ENCODE results near the gene DOCK7. TPM values are rescaled to one million over a fixed set of nuclear protein-coding genes. Genes with fewer than 3 reads are reported as not detected.

The DOCK7 gene
- total and polyA plus RNA-seq, 4 donors: 5.6 to 35.1 (median 21.7) TPM

- H3K36me3 ChIP-seq (ENCODE audit: control insufficient read depth in 4 of 4, insufficient read depth in 3 of 4, low read depth in 1 of 4, low read length in 3 of 4): no peaks in the 10 kb centered on the region
- H3K9ac ChIP-seq (ENCODE audit: low read depth in 1 of 2, low read length in 2 of 2): no peak overlapping the region
- no peak for DNase-seq (ENCODE audit: low spot score)
- no peaks in the 10 kb centered on the region for H3K9me3 ChIP-seq (ENCODE audit: control insufficient read depth in 4 of 4, low read length in 3 of 4)
- H3K4me1 ChIP-seq (ENCODE audit: control insufficient read depth in 4 of 4, insufficient read depth in 4 of 4, low read length in 3 of 4): no peaks in the 10 kb centered on the region
- H3K27me3 ChIP-seq (ENCODE audit: control insufficient read depth in 4 of 4, insufficient read depth in 4 of 4, low read length in 3 of 4): no peaks in the 10 kb centered on the region
- H3K27ac ChIP-seq (ENCODE audit: low read depth in 1 of 2, low read length in 2 of 2): no peak overlapping the region
- WGBS: 86% methylated on average over 1 of the region's 1 CpG
- TF ChIP-seq ZBTB33 (IDR thresholded peaks at IDR 0.05) (no peak), HNF4G (IDR thresholded peaks at IDR 0.05) (no peak), ATF3 (IDR thresholded peaks at IDR 0.05) (no peak), JUND (IDR thresholded peaks at IDR 0.05) (no peak), CTCF (IDR thresholded peaks at IDR 0.05; ENCODE audit: low read depth, low read length, missing input control) (no peak), EGR1 (IDR thresholded peaks at IDR 0.05; ENCODE audit: low read depth in 2 of 2) (no peak), FOXA1 (IDR thresholded peaks at IDR 0.05) (no peak), YY1 (IDR thresholded peaks at IDR 0.05) (no peak), MAX (IDR thresholded peaks at IDR 0.05) (no peak), TAF1 (conservative IDR thresholded peaks at IDR 0.05) (no peak), RAD21 (IDR thresholded peaks at IDR 0.05) (no peak), REST (IDR thresholded peaks at IDR 0.05) (no peak), NR2F2 (IDR thresholded peaks at IDR 0.05) (no peak)
- H3K4me3 ChIP-seq (ENCODE audit: low read depth in 1 of 3, low read length in 3 of 3): no peak overlapping the region
These were observed 261.4 kb downstream of the DOCK7 start for GRCh38 chr1:62426794-62427193.

- no peaks in the 10 kb centered on the region for H3K27me3 ChIP-seq (ENCODE audit: control insufficient read depth in 4 of 4, insufficient read depth in 4 of 4, low read length in 3 of 4)
- 57% methylated on average over 3 of the region's 3 CpGs for WGBS
- no peak overlapping the region for H3K9ac ChIP-seq (ENCODE audit: low read depth in 1 of 2, low read length in 2 of 2)
- no peaks in the 10 kb centered on the region for H3K36me3 ChIP-seq (ENCODE audit: control insufficient read depth in 4 of 4, insufficient read depth in 3 of 4, low read depth in 1 of 4, low read length in 3 of 4)
- H3K4me3 ChIP-seq (ENCODE audit: low read depth in 1 of 3, low read length in 3 of 3): no peak overlapping the region
- H3K4me1 ChIP-seq (ENCODE audit: control insufficient read depth in 4 of 4, insufficient read depth in 4 of 4, low read length in 3 of 4): no peaks in the 10 kb centered on the region
- no peaks in the 10 kb centered on the region for H3K9me3 ChIP-seq (ENCODE audit: control insufficient read depth in 4 of 4, low read length in 3 of 4)
- no peak overlapping the region for H3K27ac ChIP-seq (ENCODE audit: low read depth in 1 of 2, low read length in 2 of 2)
- DNase-seq (ENCODE audit: low spot score): no peak
- no peak for TF ChIP-seq SP1 (IDR thresholded peaks at IDR 0.05)
- TF ChIP-seq MAX (IDR thresholded peaks at IDR 0.05): no peak
- TF ChIP-seq GABPA (IDR thresholded peaks at IDR 0.05 in 1 of 2, conservative IDR thresholded peaks at IDR 0.05 in 1 of 2): no peak
- TF ChIP-seq REST (IDR thresholded peaks at IDR 0.05): no peak
- no peak for TF ChIP-seq RXRA (IDR thresholded peaks at IDR 0.05)
- TF ChIP-seq EGR1 (IDR thresholded peaks at IDR 0.05; ENCODE audit: low read depth in 2 of 2): no peak
- no peak for TF ChIP-seq CTCF (IDR thresholded peaks at IDR 0.05; ENCODE audit: low read depth, low read length, missing input control)
- no peak for TF ChIP-seq TAF1 (conservative IDR thresholded peaks at IDR 0.05)
- TF ChIP-seq HNF4G (IDR thresholded peaks at IDR 0.05): no peak
- no peak for TF ChIP-seq ATF3 (IDR thresholded peaks at IDR 0.05)
- no peak for TF ChIP-seq JUND (IDR thresholded peaks at IDR 0.05)
- no peak for TF ChIP-seq RAD21 (IDR thresholded peaks at IDR 0.05)
- TF ChIP-seq FOXA2 (IDR thresholded peaks at IDR 0.05): no peak
These were observed 261.9 kb downstream of the DOCK7 start for GRCh38 chr1:62426237-62426636.

Data from liver (tissue), 9 donors.